CD4-positive, alpha-beta T cell treated with Interferon alpha-2 for 1 hour (primary cell): ENCODE measurements around the gene EVC2.
A peak's percentile ranks its signal among the peaks of the same experiment; 100 is the strongest.
"Not testable (repeated sequence)": the region's sequence is repeated elsewhere in the genome, so short reads cannot be mapped to it uniquely, and the experiment has no call there.

Experiments
- DNase-seq, 2 donors: peaks; one replicate each; pipeline ENCODE4 v3.0.0-alpha.2; 2020 to 2022

Gene EVC2

GRCh38 chr4:5738061-5738460, 29.7 kb upstream of the EVC2 start:
- no peak for DNase-seq

- DNase-seq, result no peak
Observed at GRCh38 chr4:5735463-5735862, 27.1 kb upstream of the EVC2 start.

- no peak for DNase-seq
Observed at GRCh38 chr4:5734853-5735252, 26.5 kb upstream of the EVC2 start.

GRCh38 chr4:5732158-5732557, 23.8 kb upstream of the EVC2 start:
- no peak for DNase-seq

- DNase-seq, result no peak
Observed at GRCh38 chr4:5730993-5731990, 22.9 kb upstream of the EVC2 start.

GRCh38 chr4:5730436-5730835, 22.1 kb upstream of the EVC2 start:
- DNase-seq, result no peak

- DNase-seq, result not testable (repeated sequence)
Observed at GRCh38 chr4:5728412-5728811, 20.1 kb upstream of the EVC2 start.

- no peak for DNase-seq
Observed at GRCh38 chr4:5724377-5724776, 16.0 kb upstream of the EVC2 start.

- DNase-seq, result no peak
Observed at GRCh38 chr4:5722328-5722727, 14.0 kb upstream of the EVC2 start.

GRCh38 chr4:5721923-5722322, 13.6 kb upstream of the EVC2 start:
- DNase-seq, result no peak

- no peak for DNase-seq
Observed at GRCh38 chr4:5720980-5721379, 12.6 kb upstream of the EVC2 start.

GRCh38 chr4:5720157-5720850, 11.9 kb upstream of the EVC2 start:
- no peak for DNase-seq

GRCh38 chr4:5719350-5720055, 11.1 kb upstream of the EVC2 start:
- DNase-seq, result no peak

GRCh38 chr4:5718411-5718810, 10.1 kb upstream of the EVC2 start:
- DNase-seq, result no peak

GRCh38 chr4:5717449-5718158, 9.2 kb upstream of the EVC2 start:
- DNase-seq, result no peak

- no peak for DNase-seq
Observed at GRCh38 chr4:5716391-5716790, 8.0 kb upstream of the EVC2 start.

GRCh38 chr4:5715357-5715756, 7.0 kb upstream of the EVC2 start:
- DNase-seq, result no peak

GRCh38 chr4:5713861-5714260, 5.5 kb upstream of the EVC2 start:
- no peak for DNase-seq

- DNase-seq, result no peak
Observed at GRCh38 chr4:5712931-5713330, 4.6 kb upstream of the EVC2 start.

- DNase-seq, result no peak
Observed at GRCh38 chr4:5712517-5712916, 4.2 kb upstream of the EVC2 start.

- no peak for DNase-seq
Observed at GRCh38 chr4:5711479-5712184, 3.3 kb upstream of the EVC2 start.

- DNase-seq, result peak in 1 of 2 donors; percentile 10
Observed at GRCh38 chr4:5710961-5711478, 2.7 kb upstream of the EVC2 start, which contains the start of gene EVC. TSS of gene EVC (plus strand) at chr4:5711201. CDS start at chr4:5711381, 180 bp downstream.
